Naive B cell (primary cell): ENCODE data around the gene FAM177B. TPM values are rescaled to one million over a fixed set of nuclear protein-coding genes. Genes with fewer than 3 reads are reported as not detected.
A peak's percentile ranks its signal among the peaks of the same experiment; 100 is the strongest.

Source experiments
- ATAC-seq, 2 donors: fragments of 150-1000 bp; cut with Tn5 transposase; 2 replicates each; pipeline ENCODE4 v1.10.0; 2021; ENCODE audit warnings: low read depth in 2 of 2, mild to moderate bottlenecking in 2 of 2, moderate library complexity in 2 of 2
- DNase-seq: peaks from one replicate; pipeline ENCODE4 v3.0.0; 2022
- H3K27ac Mint-ChIP-seq, 6 donors: one replicate each; pipeline ENCODE4 v1.8.0; 2020 to 2022; ENCODE audit warnings: mild to moderate bottlenecking in 6 of 6, mixed read lengths in 6 of 6, moderate library complexity in 5 of 6, inconsistent platforms in 2 of 6
- H3K27me3 Mint-ChIP-seq, 3 donors: one replicate each; pipeline ENCODE4 v1.8.0; 2021 to 2022; ENCODE audit warnings: mixed read lengths in 3 of 3, mild to moderate bottlenecking in 1 of 3
- H3K36me3 Mint-ChIP-seq, 2 donors: one replicate each; pipeline ENCODE4 v1.8.0; 2020 to 2022; ENCODE audit warnings: mixed read lengths in 2 of 2, inconsistent platforms in 1 of 2, mild to moderate bottlenecking in 1 of 2
- H3K4me1 Mint-ChIP-seq, 3 donors: one replicate each; pipeline ENCODE4 v1.8.0; 2020 to 2022; ENCODE audit warnings: mixed read lengths in 3 of 3, inconsistent platforms in 1 of 3, mild to moderate bottlenecking in 1 of 3, moderate library complexity in 1 of 3
- H3K4me3 Mint-ChIP-seq, 8 donors: one replicate each; pipeline ENCODE4 v1.8.0; 2020 to 2022; ENCODE audit warnings: mild to moderate bottlenecking in 8 of 8, mixed read lengths in 8 of 8, moderate library complexity in 8 of 8, inconsistent platforms in 2 of 8
- H3K9me3 Mint-ChIP-seq, 7 donors: one replicate each; pipeline ENCODE4 v1.8.0; 2020 to 2022; ENCODE audit warnings: mixed read lengths in 7 of 7, mild to moderate bottlenecking in 5 of 7, inconsistent platforms in 2 of 7, moderate library complexity in 1 of 7
- polyA plus RNA-seq, 6 donors: library from polyadenylated mRNA; unstranded; fragments of 300-500 nt; fragmentation: Illumina TruSeq; gene quantifications; one replicate each; pipeline ENCODE4 v1.2.3, GENCODE V29; 2021; ENCODE audit warnings: low read depth in 6 of 6

The FAM177B gene
- polyA plus RNA-seq, 6 donors from 2014 or later: 38.4 to 120 (median 66.8) TPM

DNA sequence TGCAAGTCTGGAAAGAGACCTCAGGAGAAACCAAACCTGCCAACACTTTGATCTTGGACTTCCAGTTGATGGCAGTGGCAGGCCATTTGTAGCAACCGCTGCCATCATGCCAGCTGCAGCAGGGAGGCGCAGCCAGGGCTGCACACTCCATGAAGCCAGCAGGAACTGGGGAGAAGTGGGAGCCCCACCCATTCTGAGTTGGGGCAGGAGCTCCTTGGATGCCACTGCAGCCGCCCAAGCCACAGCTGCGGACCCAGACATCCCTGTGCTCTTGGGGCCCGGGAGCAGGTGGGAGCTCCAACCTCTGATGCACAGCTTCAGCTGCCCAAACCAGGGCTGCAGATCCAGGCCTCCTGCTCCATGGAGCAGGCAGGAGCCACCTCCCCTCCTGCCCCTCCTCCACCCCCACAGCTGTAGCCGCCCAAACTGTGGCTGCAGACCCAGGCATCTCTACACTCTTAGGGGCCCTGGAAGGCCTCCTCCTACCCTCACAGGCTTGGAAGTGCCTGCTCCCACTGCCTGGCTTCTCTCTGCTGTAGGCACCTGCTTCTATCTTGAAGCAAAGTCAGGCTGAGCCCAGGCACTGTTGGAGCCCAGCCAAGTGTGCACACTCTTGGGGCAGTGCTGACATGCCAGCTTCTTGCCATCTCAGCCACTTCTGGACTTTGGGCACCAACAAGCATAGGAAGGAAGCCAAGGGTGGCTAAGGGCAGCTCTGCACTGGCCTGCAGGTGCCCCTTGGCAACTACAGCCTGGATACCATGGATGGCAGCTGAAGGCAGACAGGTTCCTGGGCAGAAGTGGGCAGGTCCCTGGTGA, 57.9 kb downstream of the FAM177B start:
- no peak for DNase-seq
- no peaks in the 10 kb centered on the region for H3K27me3 Mint-ChIP-seq
- H3K27ac Mint-ChIP-seq: no peak overlapping the region
- H3K36me3 Mint-ChIP-seq: peaks cover under 1 to 8% of the 10 kb centered on the region in 2 donors
- ATAC-seq: no peak
- no peak overlapping the region for H3K4me3 Mint-ChIP-seq
- H3K4me1 Mint-ChIP-seq: peaks cover 25 to 52% (median 43%) of the 10 kb centered on the region in 3 donors
- peaks cover 2 to 11% (median 6%) of the 10 kb centered on the region in 7 donors for H3K9me3 Mint-ChIP-seq

DNA sequence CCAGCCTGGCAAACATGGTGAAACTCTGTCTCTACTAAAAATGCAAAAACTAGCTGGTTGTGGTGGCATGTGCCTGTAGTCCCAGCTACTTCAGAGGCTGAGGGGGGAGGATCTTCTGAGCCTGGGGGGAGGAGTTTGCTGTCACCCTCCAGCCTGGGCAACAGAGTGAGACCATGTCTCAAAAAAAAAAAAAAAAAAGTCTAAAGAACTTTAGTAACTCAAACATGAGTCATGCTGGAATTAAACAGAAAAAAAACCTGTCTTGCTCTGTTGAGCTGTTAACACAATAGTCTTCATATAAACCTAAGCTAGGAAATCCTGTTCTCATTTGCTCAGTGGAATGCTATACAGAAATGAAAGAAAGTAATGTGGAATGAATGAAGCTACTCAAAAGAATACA, 61.1 kb downstream of the FAM177B start:
- peak; percentile 95 to 96 for ATAC-seq
- no peaks in the 10 kb centered on the region for H3K36me3 Mint-ChIP-seq
- H3K27ac Mint-ChIP-seq: peak overlapping the region in 4 of 6 donors; percentile 39 to 88 (median 62)
- DNase-seq: peak; percentile 22
- no peaks in the 10 kb centered on the region for H3K9me3 Mint-ChIP-seq
- no peaks in the 10 kb centered on the region for H3K27me3 Mint-ChIP-seq
- H3K4me3 Mint-ChIP-seq: peak overlapping the region in 1 of 8 donors; percentile 47
- peaks cover 9 to 22% (median 20%) of the 10 kb centered on the region in 3 donors for H3K4me1 Mint-ChIP-seq

DNA sequence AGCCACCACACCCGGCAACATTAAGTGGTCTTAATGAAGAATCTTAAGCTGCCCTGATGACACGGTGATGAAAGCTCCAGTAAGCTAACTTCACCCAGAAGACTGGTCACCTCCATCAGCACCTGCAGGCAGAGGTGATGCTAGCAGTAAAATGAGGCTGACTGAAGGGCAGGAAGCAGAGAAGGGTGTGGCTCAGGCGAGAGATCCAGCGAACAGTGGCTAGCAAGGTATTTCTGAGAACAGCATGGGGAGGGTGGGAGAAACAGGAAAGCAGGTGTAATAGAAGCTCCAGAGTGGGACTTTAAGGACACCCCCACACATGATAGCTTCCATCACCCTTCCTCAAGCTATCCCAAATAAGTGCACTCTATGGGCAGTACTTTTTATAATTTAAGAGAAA, 62.0 kb downstream of the FAM177B start:
- peaks cover 9 to 20% (median 18%) of the 10 kb centered on the region in 3 donors for H3K4me1 Mint-ChIP-seq
- no peaks in the 10 kb centered on the region for H3K27me3 Mint-ChIP-seq
- no peaks in the 10 kb centered on the region for H3K9me3 Mint-ChIP-seq
- no peak overlapping the region for H3K27ac Mint-ChIP-seq
- ATAC-seq (no peak), DNase-seq (no peak)
- no peaks in the 10 kb centered on the region for H3K36me3 Mint-ChIP-seq
- H3K4me3 Mint-ChIP-seq: peak overlapping the region in 2 of 8 donors; percentile 16 to 65

Other genes starting within 250 kb of the FAM177B start
- under 1 TPM in 1 of 6 donors, not detected in 5; 0.23 TPM for gene HHIPL2, start 189.1 kb upstream of the FAM177B start, polyA plus RNA-seq
- gene TAF1A, start 147.3 kb upstream of the FAM177B start, polyA plus RNA-seq: 10 to 100 TPM in 5 of 6 donors, 1 to 10 TPM in 1; 4.5 to 23.0 (median 15.1) TPM
- 10 to 100 TPM; 32.0 to 76.7 (median 53.0) TPM for gene MIA3, start 119.1 kb upstream of the FAM177B start, polyA plus RNA-seq
- 100 to 1,000 TPM in 2 of 6 donors, 10 to 100 TPM in 4; 78.6 to 104 (median 82.1) TPM for gene AIDA, start 24.7 kb upstream of the FAM177B start, polyA plus RNA-seq
- gene BROX, start 24.6 kb upstream of the FAM177B start, polyA plus RNA-seq: 10 to 100 TPM; 12.1 to 19.0 (median 14.7) TPM
- gene DISP1, start 77.8 kb downstream of the FAM177B start, polyA plus RNA-seq: 1 to 10 TPM; 3.4 to 8.4 (median 5.8) TPM